HG02798 (cell line): Measurements from ENCODE around the gene HINT3.
"Not testable (repeated sequence)": the region's sequence is repeated elsewhere in the genome, so short reads cannot be mapped to it uniquely, and the experiment has no call there.

ENCODE experiments used
- ATAC-seq: cut with Tn5 transposase; IDR thresholded peaks from one replicate; pipeline ENCODE4 v1.9.1; 2021; ENCODE audit warnings: mild to moderate bottlenecking; ENCODE audit not compliant: unreplicated experiment, poor library complexity

HINT3 gene

GRCh38 chr6:125939026-125939425 is 17.5 kb upstream of the HINT3 start:
- ATAC-seq, result no peak

- no peak for ATAC-seq
Measured at GRCh38 chr6:125939791-125940190, 16.8 kb upstream of the HINT3 start.

- no peak for ATAC-seq
Measured at GRCh38 chr6:125940247-125941041, 16.1 kb upstream of the HINT3 start.

- ATAC-seq, result no peak
Measured at GRCh38 chr6:125942672-125943527, 13.7 kb upstream of the HINT3 start.

GRCh38 chr6:125943528-125944433 is 12.8 kb upstream of the HINT3 start:
- no peak for ATAC-seq

- ATAC-seq, result no peak
Measured at GRCh38 chr6:125944434-125944816, 12.1 kb upstream of the HINT3 start.

GRCh38 chr6:125944896-125945295 is 11.7 kb upstream of the HINT3 start:
- ATAC-seq, result no peak

GRCh38 chr6:125945378-125946141 is 11.0 kb upstream of the HINT3 start:
- no peak for ATAC-seq

- ATAC-seq, result no peak
Measured at GRCh38 chr6:125947615-125948014, 9.0 kb upstream of the HINT3 start.

GRCh38 chr6:125948455-125948854 is 8.1 kb upstream of the HINT3 start:
- no peak for ATAC-seq

GRCh38 chr6:125949069-125949468 is 7.5 kb upstream of the HINT3 start:
- no peak for ATAC-seq

- no peak for ATAC-seq
Measured at GRCh38 chr6:125950293-125950692, 6.3 kb upstream of the HINT3 start.

- not testable (repeated sequence) for ATAC-seq
Measured at GRCh38 chr6:125950716-125951115, 5.9 kb upstream of the HINT3 start.

- ATAC-seq, result no peak
Measured at GRCh38 chr6:125951323-125951722, 5.2 kb upstream of the HINT3 start.

GRCh38 chr6:125952764-125953501 is 3.6 kb upstream of the HINT3 start:
- ATAC-seq, result no peak

- ATAC-seq, result no peak
Measured at GRCh38 chr6:125953502-125953875, 3.1 kb upstream of the HINT3 start.

GRCh38 chr6:125954735-125955339 is 1.7 kb upstream of the HINT3 start:
- ATAC-seq, result no peak

GRCh38 chr6:125955973-125956372 is 597 bp upstream of the HINT3 start:
- ATAC-seq, result no peak

- no peak for ATAC-seq
Measured at GRCh38 chr6:125957391-125957693, 772 bp downstream of the HINT3 start.
